Sigmoid colon (tissue), 4 donors: ENCODE measurements around the gene COX10.

ENCODE experiments used
- EP300 ChIP-seq, 4 donors: sonication (generic); formaldehyde crosslinking; IDR thresholded peaks; one replicate each; pipeline ENCODE4 v1.6.1; 2017; ENCODE audit warnings: antibody characterized with exemption in 4 of 4
- POLR2A ChIP-seq, 2 donors: fragments of 450-650 bp; IDR thresholded peaks; one replicate each; pipeline ENCODE4 v1.6.1; 2016; ENCODE audit warnings: antibody characterized with exemption in 2 of 2, mild to moderate bottlenecking in 2 of 2, moderate library complexity in 2 of 2
- POLR2AphosphoS5 ChIP-seq, 4 donors: sonication (generic); formaldehyde crosslinking; IDR thresholded peaks; one replicate each; pipeline ENCODE4 v1.6.1; 2017; ENCODE audit warnings: antibody characterized with exemption in 4 of 4
- TF ChIP-seq, protein P1 (sequence below), 4 experiments: fragments of 450-650 bp in 3 of 4; fragments of 200-600 bp in 1 of 4; IDR thresholded peaks; one replicate each; pipeline ENCODE4 v1.5.1; 2016 to 2019; ENCODE audit warnings: antibody characterized with exemption in 4 of 4, mild to moderate bottlenecking in 3 of 4, moderate library complexity in 2 of 4

DNA sequence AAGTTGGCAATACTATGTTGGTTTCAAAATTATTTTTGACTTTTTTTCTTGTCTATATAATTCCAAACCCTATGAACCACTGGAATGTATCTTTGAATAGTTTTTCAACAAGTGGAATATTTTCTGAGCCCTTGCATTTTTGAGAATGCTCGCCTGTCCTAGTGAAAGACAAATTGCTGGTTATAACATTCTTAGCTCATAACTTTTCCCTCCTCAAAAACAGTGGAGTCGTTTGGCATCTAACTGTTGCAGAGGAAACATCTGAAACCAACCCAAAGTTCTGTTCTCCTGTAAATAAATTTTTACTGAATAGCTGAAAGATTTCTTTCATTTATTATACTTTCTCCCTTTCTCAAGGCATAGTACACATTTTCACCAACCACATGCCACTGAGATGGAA lies 11.3 kb upstream of the COX10 start:
- TF ChIP-seq, protein P1, sequence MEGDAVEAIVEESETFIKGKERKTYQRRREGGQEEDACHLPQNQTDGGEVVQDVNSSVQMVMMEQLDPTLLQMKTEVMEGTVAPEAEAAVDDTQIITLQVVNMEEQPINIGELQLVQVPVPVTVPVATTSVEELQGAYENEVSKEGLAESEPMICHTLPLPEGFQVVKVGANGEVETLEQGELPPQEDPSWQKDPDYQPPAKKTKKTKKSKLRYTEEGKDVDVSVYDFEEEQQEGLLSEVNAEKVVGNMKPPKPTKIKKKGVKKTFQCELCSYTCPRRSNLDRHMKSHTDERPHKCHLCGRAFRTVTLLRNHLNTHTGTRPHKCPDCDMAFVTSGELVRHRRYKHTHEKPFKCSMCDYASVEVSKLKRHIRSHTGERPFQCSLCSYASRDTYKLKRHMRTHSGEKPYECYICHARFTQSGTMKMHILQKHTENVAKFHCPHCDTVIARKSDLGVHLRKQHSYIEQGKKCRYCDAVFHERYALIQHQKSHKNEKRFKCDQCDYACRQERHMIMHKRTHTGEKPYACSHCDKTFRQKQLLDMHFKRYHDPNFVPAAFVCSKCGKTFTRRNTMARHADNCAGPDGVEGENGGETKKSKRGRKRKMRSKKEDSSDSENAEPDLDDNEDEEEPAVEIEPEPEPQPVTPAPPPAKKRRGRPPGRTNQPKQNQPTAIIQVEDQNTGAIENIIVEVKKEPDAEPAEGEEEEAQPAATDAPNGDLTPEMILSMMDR (IDR thresholded peaks at IDR 0.05): no peak
- no peak for TF ChIP-seq EP300 (IDR thresholded peaks at IDR 0.05)
- no peak for TF ChIP-seq POLR2A (IDR thresholded peaks at IDR 0.05)
- no peak for TF ChIP-seq POLR2AphosphoS5 (IDR thresholded peaks at IDR 0.05)
